HG03571 (cell line): ENCODE measurements around the gene RAD51D.
A peak's percentile ranks its signal among the peaks of the same experiment; 100 is the strongest.
"Not testable (repeated sequence)": the region's sequence is repeated elsewhere in the genome, so short reads cannot be mapped to it uniquely, and the experiment has no call there.

ENCODE experiments used
- ATAC-seq: cut with Tn5 transposase; IDR thresholded peaks from one replicate; pipeline ENCODE4 v1.9.1; 2021; ENCODE audit not compliant: unreplicated experiment

Gene RAD51D

DNA sequence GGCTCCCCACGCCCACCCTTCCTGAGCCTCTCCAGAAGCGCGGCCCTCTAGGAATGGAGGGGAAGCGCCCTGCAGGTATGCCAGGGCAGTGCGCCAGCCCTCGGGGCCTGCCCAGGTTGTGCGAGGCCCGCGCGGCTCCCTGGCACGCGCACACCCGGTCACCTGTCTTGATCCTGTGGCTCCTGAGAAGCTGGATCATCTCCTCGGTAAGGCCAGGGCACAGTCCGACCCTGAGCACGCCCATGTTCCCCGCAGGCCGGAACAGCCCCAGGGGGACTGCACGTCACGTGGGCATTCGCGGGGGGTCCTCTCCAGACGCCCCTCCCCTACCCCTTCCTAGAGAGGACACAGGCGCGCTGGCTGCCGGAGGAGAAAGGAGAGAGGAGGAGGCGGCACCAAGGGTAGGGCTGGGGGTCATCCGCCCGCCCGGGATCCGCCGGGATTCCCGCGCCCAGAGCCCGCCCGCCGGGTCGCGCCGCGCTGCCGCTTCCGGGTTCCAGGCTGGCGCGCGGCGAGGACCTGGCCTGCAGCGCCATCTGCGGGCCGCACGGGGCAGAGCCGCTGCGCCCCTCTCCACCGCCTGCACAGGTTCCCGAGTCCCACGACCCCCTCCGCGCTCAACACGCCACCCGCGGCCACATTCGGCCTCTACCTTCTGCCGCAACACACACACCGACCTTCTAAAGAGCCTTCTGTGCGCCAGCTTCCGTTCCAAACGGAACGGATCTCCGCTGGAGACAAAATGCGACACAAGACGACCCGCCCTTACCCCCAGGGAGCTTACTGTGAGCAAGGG lies at the start of gene RAD51D:
TSS of gene RAD51D (minus strand) at position 491 of the 796 bp plus-strand sequence. CDS start at position 244, 247 bp downstream.
- peak; percentile 82 for ATAC-seq

GRCh38 chr17:35167666-35168065 lies 48.0 kb upstream of the RAD51D start:
- ATAC-seq: no peak

- no peak for ATAC-seq
Observed at GRCh38 chr17:35167046-35167445, 47.4 kb upstream of the RAD51D start.

- ATAC-seq: no peak
Observed at GRCh38 chr17:35166526-35166925, 46.9 kb upstream of the RAD51D start.

DNA sequence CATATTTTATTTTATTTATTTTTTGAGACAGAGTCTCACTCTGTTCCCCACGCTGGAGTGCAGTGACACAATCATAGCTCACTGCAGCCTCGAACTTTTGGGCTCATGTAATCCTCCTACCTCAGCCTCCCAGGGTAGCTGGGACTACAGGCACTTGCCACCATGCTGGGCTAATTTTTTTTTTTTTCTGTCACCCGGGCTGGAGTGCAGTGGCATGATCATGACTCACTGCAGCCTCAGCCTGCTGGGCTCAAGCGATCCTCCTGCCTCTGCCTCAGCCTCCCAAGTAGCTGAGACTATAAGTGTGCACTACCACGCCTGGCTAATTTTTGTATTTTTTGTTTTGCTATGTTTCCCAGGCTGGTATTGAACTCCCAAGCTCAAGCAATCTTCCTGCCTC lies 45.1 kb upstream of the RAD51D start:
- no peak for ATAC-seq

GRCh38 chr17:35163886-35164285 lies 44.2 kb upstream of the RAD51D start:
- no peak for ATAC-seq

GRCh38 chr17:35162755-35163154 lies 43.1 kb upstream of the RAD51D start:
- ATAC-seq: no peak

GRCh38 chr17:35161281-35161761 lies 41.7 kb upstream of the RAD51D start:
- no peak for ATAC-seq

DNA sequence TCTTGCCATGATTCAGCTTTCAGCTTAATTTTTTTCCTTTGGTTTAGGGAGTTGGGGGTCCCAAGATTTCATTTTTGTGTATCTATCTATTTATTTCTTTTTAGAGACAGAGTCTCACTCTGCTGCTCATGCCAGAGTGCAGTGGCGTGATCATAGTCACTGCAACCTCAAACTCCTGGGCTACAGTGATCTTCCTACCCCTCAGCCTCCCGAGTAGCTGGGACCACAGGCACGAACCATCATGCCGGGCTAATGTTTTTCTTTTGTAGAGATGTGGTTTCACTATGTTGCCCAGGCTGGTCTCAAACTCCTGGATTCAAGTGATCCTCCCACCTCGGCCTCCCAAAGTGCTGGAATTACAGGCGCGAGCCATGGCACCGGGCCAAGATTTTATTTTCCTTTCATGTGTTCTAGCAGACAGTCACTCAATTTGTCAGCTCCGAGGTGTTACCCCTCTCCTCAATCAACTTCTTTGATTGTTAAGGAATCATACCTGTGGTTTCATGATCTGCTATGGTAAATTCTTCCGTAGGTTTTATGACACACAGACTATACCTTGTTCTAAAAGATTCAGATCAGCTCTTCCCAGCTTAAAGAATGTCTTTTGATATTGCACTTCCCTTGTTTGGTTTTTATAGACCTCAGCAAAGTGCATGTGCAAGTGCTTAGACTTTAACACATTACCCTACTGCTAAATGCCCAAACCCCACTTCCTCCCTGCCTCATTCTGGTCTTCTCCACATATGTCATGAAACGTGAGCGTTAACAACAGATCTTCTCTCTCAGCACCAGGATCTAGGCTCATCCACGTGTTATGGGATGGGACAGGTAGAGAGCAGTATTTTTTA lies 40.9 kb upstream of the RAD51D start:
- no peak for ATAC-seq

- ATAC-seq: no peak
Observed at GRCh38 chr17:35159940-35160339, 40.3 kb upstream of the RAD51D start.

DNA sequence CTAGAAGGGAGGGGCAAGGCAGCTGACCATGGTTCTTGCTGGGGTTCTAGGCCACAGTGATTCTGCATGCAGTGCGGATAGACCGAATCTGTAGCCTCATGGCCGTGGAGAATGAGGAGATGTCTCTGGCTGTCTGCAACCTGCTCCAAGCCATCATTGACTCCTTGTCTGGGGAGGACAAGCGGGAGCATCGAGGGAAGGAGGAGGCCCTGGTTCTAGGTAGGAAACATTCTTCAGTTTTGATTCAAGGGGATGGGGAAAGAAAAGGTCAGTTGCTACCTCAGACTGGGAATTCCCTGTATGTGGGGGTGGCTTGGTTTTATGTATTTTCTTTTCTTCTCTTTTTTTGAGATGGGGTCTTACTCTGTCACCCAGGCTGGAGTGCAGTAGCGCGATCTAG lies 35.6 kb upstream of the RAD51D start:
- no peak for ATAC-seq

DNA sequence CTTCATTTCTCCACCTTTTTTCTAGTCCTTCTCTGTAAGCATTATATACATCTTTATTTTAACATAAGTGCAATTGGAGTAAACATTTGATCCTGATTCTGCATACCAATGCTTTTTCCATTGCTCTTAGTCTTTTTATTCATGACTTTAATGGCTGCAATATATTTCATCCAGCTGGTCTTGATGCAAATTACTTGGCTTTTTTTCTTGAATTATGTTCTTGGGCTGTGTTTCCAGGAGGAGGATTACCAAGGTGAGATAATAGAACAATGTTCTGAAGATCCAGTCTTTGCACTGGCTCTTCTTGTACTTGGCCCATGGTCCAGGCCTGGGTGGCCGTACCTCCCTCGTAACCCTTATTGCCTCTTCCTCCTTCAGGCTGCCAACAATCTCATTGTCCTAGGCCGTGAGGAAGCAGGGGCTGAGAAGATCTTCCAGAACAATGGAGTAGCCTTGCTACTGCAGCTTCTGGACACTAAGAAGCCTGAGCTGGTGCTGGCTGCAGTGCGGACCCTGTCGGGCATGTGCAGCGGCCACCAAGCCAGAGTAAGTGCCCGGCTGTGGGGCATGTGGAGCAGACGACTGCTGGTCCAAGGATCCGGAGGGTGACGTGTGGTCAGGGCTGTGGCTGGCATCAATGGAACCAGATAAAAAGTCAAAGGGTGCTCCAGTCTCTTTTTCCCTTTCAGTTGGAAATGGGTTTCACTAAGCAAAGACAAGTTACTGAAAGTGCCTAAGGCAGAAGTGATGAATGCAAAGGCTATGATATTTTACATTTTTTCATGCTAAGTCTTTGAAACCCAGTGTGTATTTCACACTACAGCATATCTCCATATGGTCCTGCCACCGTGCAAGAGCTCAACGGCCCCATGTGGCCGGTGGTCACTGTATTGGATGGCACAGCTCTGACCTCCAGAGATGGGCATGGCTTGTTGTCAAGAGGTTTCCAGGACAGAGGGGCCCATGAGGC lies 34.8 kb upstream of the RAD51D start:
- ATAC-seq: no peak

GRCh38 chr17:35152421-35153140 lies 32.9 kb upstream of the RAD51D start:
- ATAC-seq: no peak

- not testable (repeated sequence) for ATAC-seq
Observed at GRCh38 chr17:35151080-35151479, 31.4 kb upstream of the RAD51D start.

GRCh38 chr17:35149941-35150340 lies 30.3 kb upstream of the RAD51D start:
- no peak for ATAC-seq

- ATAC-seq: no peak
Observed at GRCh38 chr17:35148144-35148543, 28.5 kb upstream of the RAD51D start.

DNA sequence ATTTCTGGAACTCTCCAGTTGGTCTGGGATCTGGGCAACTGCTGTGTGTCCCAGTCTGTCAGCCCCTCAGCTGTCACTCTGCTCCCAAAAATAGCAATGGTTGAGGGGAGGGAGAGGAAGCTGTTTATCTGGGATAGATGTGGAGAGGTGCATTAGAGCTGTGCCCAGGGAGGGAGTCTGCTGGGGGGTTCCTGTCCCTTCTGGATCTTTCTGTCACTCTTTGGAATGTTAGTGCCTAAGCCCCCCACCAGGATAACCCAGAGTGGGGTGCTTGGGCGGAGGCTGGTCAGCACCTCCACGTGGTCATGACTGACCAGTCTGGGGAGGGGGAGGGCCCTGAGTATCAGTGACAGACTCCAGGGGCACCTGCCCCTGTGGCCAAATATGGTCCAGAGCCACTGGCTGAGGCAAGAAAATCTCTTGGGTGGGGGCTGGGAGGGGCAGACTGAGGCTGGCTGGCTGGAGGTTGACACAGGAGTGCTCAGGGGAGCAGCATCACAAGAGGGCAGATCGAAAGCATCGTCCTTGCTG lies 27.8 kb upstream of the RAD51D start, which contains the start of gene UNC45B:
TSS of gene UNC45B (plus strand) at position 443 of the 531 bp plus-strand sequence. CDS start 447 bp downstream, outside the sequence.
- no peak for ATAC-seq

GRCh38 chr17:35146214-35146833 lies 26.7 kb upstream of the RAD51D start:
- ATAC-seq: no peak

DNA sequence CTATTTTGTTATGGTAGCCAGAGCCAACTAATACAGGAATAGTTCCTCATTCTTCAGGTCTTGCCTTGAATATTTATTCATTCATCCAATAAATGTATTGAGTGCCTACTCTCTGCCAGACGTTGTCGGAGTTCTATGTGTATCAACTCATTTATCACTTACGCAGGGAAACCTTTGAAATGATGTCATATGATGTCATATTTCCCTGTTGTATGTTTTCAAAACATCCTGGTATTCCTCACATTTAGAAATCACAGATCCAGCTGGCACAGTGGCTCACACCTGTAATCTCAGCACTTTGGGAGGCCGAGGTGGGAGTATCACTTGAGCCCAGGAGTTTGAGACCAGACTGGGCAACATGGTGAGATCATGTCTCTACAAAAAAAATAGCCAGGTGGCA lies 25.2 kb upstream of the RAD51D start:
- no peak for ATAC-seq
